ENCODE results near the gene TK2. TPM values are rescaled to one million over a fixed set of nuclear protein-coding genes. Genes with fewer than 3 reads are reported as not detected.

The TK2 gene
- total RNA-seq = 57.0 and 67.9 TPM in 2 replicates

DNA sequence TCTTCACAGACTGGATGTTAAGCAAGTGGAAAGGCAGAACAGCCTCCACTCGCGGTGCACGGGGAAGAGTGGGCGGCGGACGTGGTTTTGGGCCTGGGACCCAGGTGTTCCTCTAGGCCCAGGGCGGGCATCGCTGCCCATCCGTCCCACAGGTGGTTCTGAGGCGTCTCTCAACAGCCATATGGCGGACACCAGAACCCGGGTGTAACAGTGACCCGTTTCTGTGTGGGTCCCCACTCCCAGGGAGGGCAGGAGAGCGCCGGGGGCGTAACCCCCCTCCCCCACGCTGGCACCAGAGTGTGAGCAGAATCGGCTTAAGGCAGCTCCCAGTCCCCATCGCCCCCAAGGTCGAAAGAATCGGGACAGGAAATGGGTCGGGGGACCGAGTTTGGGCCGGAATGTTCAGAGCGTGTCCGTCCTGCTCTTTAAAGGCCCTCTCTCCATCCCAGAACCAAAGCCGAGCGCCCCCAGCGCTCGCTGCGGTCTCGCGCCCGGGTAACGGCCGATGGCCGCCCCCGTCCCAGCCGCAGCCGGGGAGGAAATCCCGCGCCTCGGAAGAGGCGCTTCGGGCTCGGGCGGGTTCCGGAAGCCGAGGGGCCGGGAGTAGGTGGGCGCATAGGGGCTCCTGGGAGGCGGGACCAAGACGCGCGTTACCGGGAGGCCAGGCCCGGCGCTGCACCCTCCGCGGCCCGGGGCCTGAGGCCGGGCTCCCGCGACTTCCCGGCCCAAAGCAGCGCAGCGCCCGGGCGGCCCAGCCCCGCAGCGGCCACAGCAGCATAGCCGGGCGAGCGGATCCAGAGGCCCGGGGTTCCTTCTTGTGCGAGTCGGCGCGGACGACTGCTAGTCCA lies at the start of gene TK2:
Gene TK2 (minus strand): TSS at position 839 of the 848 bp plus-strand sequence. CDS start 61 bp downstream, at position 778.

DNA sequence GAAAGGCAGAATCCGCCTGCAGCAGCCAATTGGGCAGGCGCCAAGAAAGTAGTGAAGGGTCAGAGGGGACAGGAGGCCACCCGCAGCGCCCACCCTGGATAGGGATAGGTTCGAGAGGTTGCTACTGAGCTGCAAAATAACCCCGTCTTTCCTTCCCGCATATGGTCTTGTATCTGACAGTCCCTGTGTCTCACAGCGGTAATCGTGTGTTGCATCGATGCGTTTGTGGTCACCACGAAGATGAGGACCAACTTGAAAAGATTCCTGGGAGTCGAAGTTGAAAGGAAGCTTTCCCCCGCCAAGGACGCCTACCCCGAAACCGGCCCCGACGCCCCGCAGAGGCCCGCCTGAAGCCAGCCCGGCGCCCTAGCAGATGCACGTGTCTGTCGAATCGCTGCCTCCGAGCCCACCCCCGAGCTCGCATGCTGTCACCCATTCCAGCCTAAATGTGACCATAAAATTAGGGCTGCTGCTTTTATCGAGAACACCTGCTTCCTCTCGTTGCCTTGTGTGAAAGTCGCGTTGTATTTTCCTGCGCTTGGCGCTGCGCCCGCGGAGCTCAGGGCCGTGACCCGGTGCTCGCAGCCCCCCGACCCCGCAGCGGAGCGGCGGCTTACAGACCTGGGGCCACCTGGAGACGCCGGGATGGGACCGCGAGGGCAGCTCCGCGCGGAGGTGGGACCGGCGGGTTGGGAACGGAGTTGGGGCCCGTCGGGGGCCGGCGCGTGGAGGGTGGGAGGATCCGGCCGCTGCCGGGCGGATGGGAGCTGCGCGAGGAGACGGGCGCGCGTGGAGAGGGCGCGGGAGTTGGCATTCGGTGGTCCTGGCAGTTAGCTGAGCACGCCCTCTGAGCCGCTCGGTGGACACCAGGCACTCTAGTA lies 29.0 kb upstream of the TK2 start, which contains the start of gene CMTM2:
Gene CMTM2 (plus strand): TSS at position 813 of the 881 bp plus-strand sequence. CDS start 145 bp downstream, outside the sequence.

GRCh38 chr16:66566051-66566901 lies 16.4 kb upstream of the TK2 start, which contains the start of gene CMTM1:
Gene CMTM1, plus strand, starts transcription at chr16:66566439. Its CDS starts 75 bp downstream, at chr16:66566514.

GRCh38 chr16:66552286-66553177 lies 2.6 kb upstream of the TK2 start, which contains the start of gene CKLF:
Gene CKLF, plus strand, starts transcription at chr16:66552576. Its CDS starts 140 bp downstream, at chr16:66552716.

Small RNA genes within 50 kb of the gene (small RNA-seq; reads per million reads assigned to genes)
- not detected for gene CKLF-CMTM1

Other genes with a start within 250 kb of the TK2 start
- gene CDH5, start 183.4 kb downstream of the TK2 start, total RNA-seq = 0.26 and 1.9 TPM in 2 replicates
- gene BEAN1, start 122.8 kb downstream of the TK2 start, total RNA-seq = under 0.01 and 0.11 TPM in 2 replicates
- 43.5 and 47.5 TPM in 2 replicates for gene CKLF, start 2.5 kb upstream of the TK2 start, total RNA-seq
- 1.6 and 2.1 TPM in 2 replicates for gene CMTM1, start 16.3 kb upstream of the TK2 start, total RNA-seq
- gene CMTM2, start 29.3 kb upstream of the TK2 start, total RNA-seq = not detected in 2 replicates
- 17.4 and 19.7 TPM in 2 replicates for gene CMTM3, start 54.6 kb upstream of the TK2 start, total RNA-seq
- 24.3 and 24.7 TPM in 2 replicates for gene CMTM4, start 146.6 kb upstream of the TK2 start, total RNA-seq
- 120 and 149 TPM in 2 replicates for gene DYNC1LI2, start 201.5 kb upstream of the TK2 start, total RNA-seq

All from articular chondrocyte of knee joint (primary cell).